HepG2 (cell line): ENCODE results near the gene PPP4R3A. TPM values are rescaled to one million over a fixed set of nuclear protein-coding genes. Genes with fewer than 3 reads are reported as not detected.

Experiments used
- ATAC-seq: fragments of 200-7000 bp; cut with Tn5 transposase; 3 replicates; pipeline ENCODE4 v1.9.1; 2020; ENCODE audit warnings: mild to moderate bottlenecking, moderate library complexity
- BruUV-seq: library from RNA; stranded (reverse); fragments of 400-500 nt; replicated peaks from 2 replicates; lab custom pipeline; 2021; lab: Mats Ljungman, UMichigan
- CTCF ChIA-PET: fragments of 300-600 bp; formaldehyde crosslinking; extraction: SDS; loops from one replicate; lab custom pipeline; 2021; ENCODE audit warnings: low total read pairs, inconsistent platforms, low intra/inter-chr PET ratio; lab: Yijun Ruan, JAX
- POLR2A ChIA-PET: fragments of 350-600 bp; sonication (Branson Sonifier 250); formaldehyde crosslinking; loops from one replicate; lab custom pipeline; 2020; ENCODE audit warnings: antibody characterized with exemption, inconsistent platforms; lab: Yijun Ruan, JAX
- DNase-seq: peaks from one replicate; pipeline ENCODE4 v3.0.0-alpha.2; 2015; ENCODE audit warnings: low spot score
- FAIRE-seq: peaks from 3 replicates; lab custom pipeline; 2011; peaks lifted over from hg19 to GRCh38; lab: Jason Lieb, UNC
- H2AFZ ChIP-seq: one replicate; pipeline ENCODE4 v1.6.1; 2011; ENCODE audit warnings: low read length, inconsistent platforms
- H3K27ac ChIP-seq: fragments of 300-600 bp; 3 replicates; pipeline ENCODE4 v1.8.0; 2011; ENCODE audit warnings: mixed run types, mild to moderate bottlenecking, mixed read lengths, low read length, inconsistent platforms; ENCODE audit not compliant: insufficient read depth; ENCODE audit errors: extremely low read length
- H3K27me3 ChIP-seq, 2 experiments: fragments of 200-600 bp in 1 of 2; 2 replicates in 1 of 2; 3 replicates in 1 of 2; pipeline versions ENCODE4 v1.6.0 to v1.8.0; 2011; ENCODE audit warnings: low read length in 2 of 2, mild to moderate bottlenecking in 2 of 2, moderate library complexity in 2 of 2, inconsistent platforms in 1 of 2; ENCODE audit not compliant: insufficient read depth in 2 of 2, control insufficient read depth in 1 of 2
- H3K36me3 ChIP-seq, 2 experiments: fragments of 200-600 bp in 1 of 2; replicated peaks in 1 of 2; 2 replicates in 1 of 2; 3 replicates in 1 of 2; pipeline versions ENCODE4 v1.5.1 to v1.8.0; 2011; ENCODE audit warnings: low read length in 2 of 2, inconsistent platforms in 1 of 2; ENCODE audit not compliant: insufficient read depth in 2 of 2, control insufficient read depth in 1 of 2
- H3K4me1 ChIP-seq: 2 replicates; pipeline ENCODE4 v1.5.1; 2012; ENCODE audit warnings: low read length, inconsistent platforms; ENCODE audit not compliant: insufficient read depth
- H3K4me2 ChIP-seq: 2 replicates; pipeline ENCODE4 v1.6.0; 2011; ENCODE audit warnings: low read depth, low read length, inconsistent platforms
- H3K4me3 ChIP-seq, 3 experiments: fragments of 200-600 bp in 1 of 3; sonication (generic), shearing (Covaris generic) in 1 of 3; replicated peaks in 1 of 3; 2 replicates each; pipeline ENCODE4 v1.5.1; 2011 to 2016; ENCODE audit warnings: low read length in 3 of 3, inconsistent platforms in 2 of 3, low read depth in 2 of 3, mild to moderate bottlenecking in 2 of 3, control low read depth in 1 of 3, mixed read lengths in 1 of 3; ENCODE audit not compliant: insufficient read depth in 1 of 3
- H3K79me2 ChIP-seq: one replicate; pipeline ENCODE4 v1.6.1; 2011; ENCODE audit warnings: low read length, inconsistent platforms; ENCODE audit not compliant: insufficient read depth
- H3K9ac ChIP-seq: 2 replicates; pipeline ENCODE4 v1.6.0; 2011; ENCODE audit warnings: mild to moderate bottlenecking, low read depth, low read length, inconsistent platforms; ENCODE audit not compliant: insufficient read depth
- H3K9me3 ChIP-seq: 2 replicates; pipeline ENCODE4 v1.5.1; 2012; ENCODE audit warnings: mild to moderate bottlenecking, low read length
- H4K20me1 ChIP-seq: 2 replicates; pipeline ENCODE4 v1.6.0; 2011; ENCODE audit warnings: inconsistent platforms, mild to moderate bottlenecking, low read length, moderate library complexity; ENCODE audit not compliant: insufficient read depth
- HDAC1 ChIP-seq: sonication (generic); formaldehyde crosslinking; IDR thresholded peaks from 2 replicates; pipeline ENCODE4 v1.5.1; 2020; ENCODE audit warnings: mild to moderate bottlenecking, missing genetic modification reagents
- SMARCC2 ChIP-seq: fragments of 450-650 bp; IDR thresholded peaks from 2 replicates; pipeline ENCODE4 v1.6.1; 2017; ENCODE audit warnings: antibody characterized with exemption, mild to moderate bottlenecking
- ZNF550 ChIP-seq: sonication (generic); formaldehyde crosslinking; IDR thresholded peaks from 2 replicates; pipeline ENCODE4 v1.4.0; 2020; ENCODE audit warnings: mild to moderate bottlenecking, missing genetic modification reagents, borderline replicate concordance
- ZNF564 ChIP-seq: sonication (generic); formaldehyde crosslinking; IDR thresholded peaks from 2 replicates; pipeline ENCODE4 v1.8.1; 2023; ENCODE audit warnings: mild to moderate bottlenecking, missing genetic modification reagents
- WGBS: methylation state at CpG from one replicate; pipeline ENCODE4 v1.1.6; 2017; ENCODE audit warnings: low lambda C conversion rate; 5-methylcytosine and 5-hydroxymethylcytosine counted together
- in situ Hi-C: cut with HindIII; loops from 2 replicates; pipeline ENCODE4 v1.10.0; 2017; ENCODE audit warnings: low pct_unique_long_range_greater_than_20kb; ENCODE audit not compliant: extremely low pct_ligation_motif_present
- intact Hi-C: fragments of 100-400 bp; cut with micrococcal nuclease; formaldehyde crosslinking; loops from one replicate; pipeline ENCODE4 v1.10.0; 2022; ENCODE audit not compliant: unreplicated experiment
- polyA plus RNA-seq, 8 experiments: library from polyadenylated mRNA; depleted of rRNA in 3 of 8; stranded (reverse) in 7 of 8; unstranded in 1 of 8; fragments of >200 nt; fragmentation: Illumina TruSeq in 4 of 8; extraction: Trizol in 4 of 8; gene quantifications; 2 replicates each; pipeline versions ENCODE4 v1.2.1 to v1.2.3, GENCODE V29; 2011 to 2016; ENCODE audit warnings: low read depth in 4 of 8, missing spikeins in 1 of 8, mixed read lengths in 1 of 8; ENCODE audit not compliant: insufficient read depth in 1 of 8
- total RNA-seq, 5 experiments: library from RNA; depleted of rRNA; stranded (reverse); fragments of >200 nt; fragmentation: Illumina TruSeq; extraction: Trizol; gene quantifications; 2 replicates each; pipeline ENCODE4 v1.2.3, GENCODE V29; 2016; ENCODE audit warnings: low read depth in 1 of 5

PPP4R3A gene
- total and polyA plus RNA-seq, 2 of the 13 experiments (the other 11 are each of a cell fraction or from before 2014, with no cell fraction given), result 22.5 to 57.4 TPM

GRCh38 chr14:91521061-91521640, 11.0 kb upstream of the PPP4R3A start:
- ATAC-seq (no peak), FAIRE-seq (no peak), DNase-seq (no peak)
- Histone ChIP-seq H3K79me2 (no peaks in the 10 kb centered on the region), H3K9ac (no peak overlapping the region), H3K4me1 (peaks cover 28% of the 10 kb centered on the region), H2AFZ (no peak overlapping the region), H3K9me3 (peaks cover 7% of the 10 kb centered on the region; the same call in 1 of the 2 replicates), H3K4me3 (no peak overlapping the region), H3K36me3 (no peaks in the 10 kb centered on the region), H3K27ac (no peak overlapping the region), H3K4me2 (no peak overlapping the region), H4K20me1 (no peaks in the 10 kb centered on the region), H3K27me3 (no peaks in the 10 kb centered on the region)
- BruUV-seq, result no TSS peak
- no peak for TF ChIP-seq ZNF550
- TF ChIP-seq ZNF564 (CRISPR knock-in tag), result peak; percentile 99
- in situ Hi-C loops, result no loop called here
- ChIA-PET CTCF (no interaction called here), POLR2A (no interaction called here)
- intact Hi-C loops, result no loop called here

GRCh38 chr14:91520138-91520537, 10.0 kb upstream of the PPP4R3A start:
- H3K36me3 ChIP-seq, result no peaks in the 10 kb centered on the region
- WGBS, result 64% methylated on average over 2 of the region's 2 CpGs

More at GRCh38 chr14:91520138-91520537, 10.0 kb upstream of the PPP4R3A start:
- FAIRE-seq, result no peak
- peaks cover 36% of the 10 kb centered on the region for H3K4me1 ChIP-seq
- H4K20me1 ChIP-seq, result no peaks in the 10 kb centered on the region
- H3K79me2 ChIP-seq, result no peaks in the 10 kb centered on the region
- H3K27ac ChIP-seq, result peak overlapping the region; percentile 47
- H3K9me3 ChIP-seq, result peaks cover 7% of the 10 kb centered on the region; the same call in 1 of the 2 replicates
- ATAC-seq, result no peak
- H3K27me3 ChIP-seq, result no peaks in the 10 kb centered on the region
- POLR2A ChIA-PET, result interaction anchor here (1.4 to 2.4 kb wide), 2 partner anchors 11 to 16 kb away, joined by 3 to 12 read pairs; partner anchors contain the start of gene PPP4R3A
- DNase-seq, result no peak
- H3K4me2 ChIP-seq, result no peak overlapping the region
- H2AFZ ChIP-seq, result no peak overlapping the region
- in situ Hi-C loops (no loop called here), intact Hi-C loops (no loop called here)
- CTCF ChIA-PET, result no interaction called here
- TF ChIP-seq HDAC1 (CRISPR knock-in tag) (0 out of 2 replicates have a peak, but pooled peaks have one; percentile 0), SMARCC2 (no peak)
- H3K4me3 ChIP-seq, result no peak overlapping the region
- H3K9ac ChIP-seq, result no peak overlapping the region
- no TSS peak for BruUV-seq
